GM19035 (cell line): ENCODE data around the gene ZNF366.

Source experiments
- ATAC-seq: cut with Tn5 transposase; IDR thresholded peaks from one replicate; pipeline ENCODE4 v1.9.1; 2021; ENCODE audit not compliant: unreplicated experiment

ZNF366 gene

GRCh38 chr5:72494623-72495124, 12.5 kb downstream of the ZNF366 start:
- ATAC-seq: no peak

GRCh38 chr5:72489536-72489935, 17.7 kb downstream of the ZNF366 start:
- no peak for ATAC-seq

- no peak for ATAC-seq
Measured at GRCh38 chr5:72488756-72489155, 18.5 kb downstream of the ZNF366 start.

- ATAC-seq: no peak
Measured at GRCh38 chr5:72487177-72487576, 20.0 kb downstream of the ZNF366 start.

- ATAC-seq: no peak
Measured at GRCh38 chr5:72486371-72486770, 20.8 kb downstream of the ZNF366 start.

GRCh38 chr5:72485430-72485974, 21.7 kb downstream of the ZNF366 start:
- no peak for ATAC-seq

- ATAC-seq: no peak
Measured at GRCh38 chr5:72482046-72482445, 25.2 kb downstream of the ZNF366 start.

GRCh38 chr5:72480841-72481240, 26.4 kb downstream of the ZNF366 start:
- ATAC-seq: no peak

- ATAC-seq: no peak
Measured at GRCh38 chr5:72479921-72480320, 27.3 kb downstream of the ZNF366 start.

- ATAC-seq: no peak
Measured at GRCh38 chr5:72478684-72479083, 28.5 kb downstream of the ZNF366 start.

- no peak for ATAC-seq
Measured at GRCh38 chr5:72478276-72478675, 28.9 kb downstream of the ZNF366 start.

- ATAC-seq: no peak
Measured at GRCh38 chr5:72477644-72478043, 29.6 kb downstream of the ZNF366 start.

GRCh38 chr5:72477176-72477575, 30.0 kb downstream of the ZNF366 start:
- ATAC-seq: no peak

- no peak for ATAC-seq
Measured at GRCh38 chr5:72476721-72477120, 30.5 kb downstream of the ZNF366 start.

- no peak for ATAC-seq
Measured at GRCh38 chr5:72476275-72476674, 30.9 kb downstream of the ZNF366 start.

- ATAC-seq: no peak
Measured at GRCh38 chr5:72474516-72474915, 32.7 kb downstream of the ZNF366 start.

- no peak for ATAC-seq
Measured at GRCh38 chr5:72474046-72474500, 33.1 kb downstream of the ZNF366 start.

- no peak for ATAC-seq
Measured at GRCh38 chr5:72472666-72473422, 34.4 kb downstream of the ZNF366 start.

GRCh38 chr5:72472031-72472430, 35.2 kb downstream of the ZNF366 start:
- no peak for ATAC-seq

- no peak for ATAC-seq
Measured at GRCh38 chr5:72470826-72471225, 36.4 kb downstream of the ZNF366 start.

GRCh38 chr5:72468606-72469005, 38.6 kb downstream of the ZNF366 start:
- no peak for ATAC-seq

GRCh38 chr5:72468024-72468423, 39.2 kb downstream of the ZNF366 start:
- no peak for ATAC-seq

GRCh38 chr5:72467461-72467860, 39.7 kb downstream of the ZNF366 start:
- no peak for ATAC-seq
